ENCODE results near the gene NFASC. TPM values are rescaled to one million over a fixed set of nuclear protein-coding genes. Genes with fewer than 3 reads are reported as not detected.

Gene NFASC
- total RNA-seq, 2 experiments from 2014 or later: 0.10 to 0.20 TPM

DNA sequence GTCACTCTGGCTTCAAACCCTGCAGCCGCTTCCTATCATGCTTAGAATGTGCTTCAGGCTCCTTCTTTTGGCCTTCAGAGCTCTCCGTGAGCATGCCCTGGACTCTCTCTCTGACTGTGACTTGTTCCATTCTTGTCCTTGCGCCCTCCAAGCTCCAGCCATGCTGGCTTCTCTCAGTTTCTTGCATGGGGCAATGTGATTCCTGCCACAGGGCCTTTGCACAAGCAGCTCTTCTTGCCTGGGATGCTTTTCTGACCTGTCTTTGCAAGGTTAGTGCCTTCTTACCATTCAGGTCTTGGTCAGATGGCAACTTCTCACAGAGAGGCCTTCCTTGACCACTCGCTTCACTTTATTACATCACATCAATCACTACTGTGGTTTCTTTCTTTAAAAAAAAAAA, 66.1 kb downstream of the NFASC start:
- Mint-ChIP-seq H3K4me1 (ENCODE audit: low read depth) (no peaks in the 10 kb centered on the region), H3K27ac (no peak overlapping the region), H3K9me3 (no peaks in the 10 kb centered on the region), H3K4me3 (no peak overlapping the region), H3K36me3 (ENCODE audit: low read depth) (no peaks in the 10 kb centered on the region), H3K27me3 (ENCODE audit: low read depth) (peaks cover 2% of the 10 kb centered on the region)
- intact Hi-C loops (cut with micrococcal nuclease): no loop called here
- CTCF ChIA-PET: no interaction called here
- no peak for DNase-seq

DNA sequence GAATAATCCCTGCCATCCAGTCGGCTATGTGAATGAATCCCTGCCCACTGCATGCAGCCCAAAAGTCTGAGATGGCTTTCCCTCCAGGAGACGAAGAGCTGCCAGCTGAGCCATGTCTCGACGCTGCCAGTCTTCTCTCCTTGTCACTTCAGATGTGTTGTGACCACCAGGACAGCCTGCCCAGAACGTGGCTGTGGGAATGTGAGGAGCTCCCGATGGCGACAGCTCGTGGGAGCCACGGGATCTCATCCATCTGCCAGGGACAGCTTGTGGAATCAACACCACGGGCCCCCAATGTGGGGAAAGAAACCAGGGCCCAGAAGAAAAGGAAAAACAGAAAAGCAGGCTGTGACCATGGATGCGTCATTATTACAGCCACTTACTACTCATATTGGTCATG, 67.2 kb downstream of the NFASC start:
- CTCF ChIA-PET: no interaction called here
- Mint-ChIP-seq H3K4me3 (no peak overlapping the region), H3K27ac (no peak overlapping the region), H3K27me3 (ENCODE audit: low read depth) (peaks cover 2% of the 10 kb centered on the region), H3K4me1 (ENCODE audit: low read depth) (no peaks in the 10 kb centered on the region), H3K9me3 (no peaks in the 10 kb centered on the region), H3K36me3 (ENCODE audit: low read depth) (no peaks in the 10 kb centered on the region)
- intact Hi-C loops (cut with micrococcal nuclease): no loop called here
- DNase-seq: no peak

DNA sequence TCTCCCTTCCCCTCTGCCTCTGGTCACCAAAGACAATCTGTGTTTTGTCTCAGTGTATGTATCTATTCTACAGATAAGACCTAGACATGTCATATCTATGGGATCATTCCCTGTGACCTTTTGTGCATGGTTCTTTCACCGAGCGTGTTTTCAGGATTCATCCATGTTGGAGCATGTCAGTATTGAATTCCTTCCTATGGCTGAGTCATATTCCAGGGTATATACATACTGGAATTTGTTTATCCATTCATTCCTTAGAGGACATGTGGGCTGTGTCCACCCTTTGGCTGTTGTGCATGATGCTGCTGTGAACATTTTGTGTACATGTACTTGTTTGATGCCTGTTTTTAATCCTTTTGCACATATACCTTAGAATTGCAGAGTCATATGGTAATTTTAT, 69.9 kb downstream of the NFASC start:
- CTCF ChIA-PET: interaction anchor here (1.2 to 3.0 kb wide), 5 partner anchors 16 to 138 kb away, joined by 3 to 17 read pairs (median 7); no protein-coding TSS in a partner anchor
- Mint-ChIP-seq H3K4me1 (ENCODE audit: low read depth) (no peaks in the 10 kb centered on the region), H3K4me3 (no peak overlapping the region), H3K27ac (no peak overlapping the region), H3K9me3 (no peaks in the 10 kb centered on the region), H3K36me3 (ENCODE audit: low read depth) (no peaks in the 10 kb centered on the region), H3K27me3 (ENCODE audit: low read depth) (peaks cover 6% of the 10 kb centered on the region)
- intact Hi-C loops (cut with micrococcal nuclease): no loop called here
- DNase-seq: no peak

DNA sequence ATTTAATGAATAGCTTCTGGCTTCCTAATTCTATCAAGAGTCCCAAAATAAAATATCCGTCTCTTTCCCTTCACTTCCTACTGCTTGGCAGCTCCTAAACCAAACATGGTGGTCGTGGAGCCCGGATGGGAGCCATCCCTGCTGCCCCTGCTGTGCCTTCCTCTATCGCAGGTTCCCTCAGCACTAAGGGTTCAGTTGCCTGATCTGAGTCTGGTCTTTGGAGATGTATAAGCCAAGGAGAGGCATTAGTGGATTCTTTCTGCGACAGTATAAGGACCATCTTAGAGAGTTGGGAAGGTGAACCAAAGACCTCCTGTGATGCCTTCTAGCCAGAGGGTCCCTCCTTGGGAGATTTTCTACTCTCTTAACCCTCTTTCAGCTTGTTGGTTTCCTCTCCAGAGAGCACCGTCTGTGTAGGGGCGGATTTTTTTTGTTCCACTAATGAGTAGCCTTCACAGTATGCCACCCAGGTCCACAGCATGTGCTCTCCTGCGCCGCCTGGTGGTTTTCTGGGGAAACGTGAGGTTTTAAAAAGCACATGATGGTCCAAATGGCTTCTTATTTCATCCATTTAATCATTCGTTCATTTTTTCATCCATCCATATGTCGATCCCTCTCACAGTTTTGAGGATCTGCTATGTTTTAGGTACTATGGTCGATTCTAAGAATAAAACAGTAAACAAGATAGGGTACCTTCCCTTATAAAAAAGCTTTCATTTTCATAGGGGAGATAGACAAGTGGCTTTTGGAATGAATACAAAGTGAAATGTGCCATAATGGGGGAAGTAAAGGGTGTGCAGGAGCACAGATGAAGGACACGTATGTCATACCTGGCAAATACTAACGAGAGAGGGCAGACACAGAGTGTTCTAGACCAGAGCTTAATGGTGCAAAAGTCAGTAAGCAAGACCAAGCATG, 71.0 kb downstream of the NFASC start:
- intact Hi-C loops (cut with micrococcal nuclease): loop anchor here (1.0 kb wide), 2 partner anchors 114 to 133 kb away; no protein-coding TSS in a partner anchor
- Mint-ChIP-seq H3K27me3 (ENCODE audit: low read depth) (peaks cover 6% of the 10 kb centered on the region), H3K27ac (no peak overlapping the region), H3K9me3 (no peaks in the 10 kb centered on the region), H3K4me1 (ENCODE audit: low read depth) (no peaks in the 10 kb centered on the region), H3K4me3 (no peak overlapping the region), H3K36me3 (ENCODE audit: low read depth) (no peaks in the 10 kb centered on the region)
- peak; percentile 83 for DNase-seq
- CTCF ChIA-PET: interaction anchor here (0.6 to 3.0 kb wide), 27 partner anchors 9 to 903 kb away, joined by 3 to 17 read pairs (median 4); no protein-coding TSS in a partner anchor

DNA sequence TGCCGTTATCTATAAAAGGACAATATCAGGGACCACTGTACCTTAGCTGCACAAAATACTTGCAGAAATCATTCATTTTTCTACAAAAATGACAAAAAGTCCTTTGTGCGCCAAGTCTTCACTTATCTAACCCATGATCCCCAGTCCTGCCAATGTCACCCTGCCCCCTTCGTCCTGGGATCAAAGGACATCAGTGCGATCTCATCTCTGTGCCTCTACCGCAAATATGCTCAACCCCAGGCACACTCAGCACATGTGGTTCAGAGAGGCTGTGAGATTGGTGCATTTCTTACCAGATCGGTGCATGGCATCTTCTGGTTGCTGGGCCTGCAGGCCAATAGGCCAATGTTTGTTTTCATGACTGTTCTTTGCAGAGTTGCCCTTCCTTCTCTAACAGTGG, 72.8 kb downstream of the NFASC start:
- Mint-ChIP-seq H3K27ac (no peak overlapping the region), H3K4me3 (no peak overlapping the region), H3K36me3 (ENCODE audit: low read depth) (no peaks in the 10 kb centered on the region), H3K9me3 (no peaks in the 10 kb centered on the region), H3K27me3 (ENCODE audit: low read depth) (peaks cover 7% of the 10 kb centered on the region), H3K4me1 (ENCODE audit: low read depth) (no peaks in the 10 kb centered on the region)
- no peak for DNase-seq
- CTCF ChIA-PET: interaction anchor here (2.6 to 3.0 kb wide), 2 partner anchors 18 to 136 kb away, joined by 11 to 17 read pairs; no protein-coding TSS in a partner anchor
- intact Hi-C loops (cut with micrococcal nuclease): no loop called here

DNA sequence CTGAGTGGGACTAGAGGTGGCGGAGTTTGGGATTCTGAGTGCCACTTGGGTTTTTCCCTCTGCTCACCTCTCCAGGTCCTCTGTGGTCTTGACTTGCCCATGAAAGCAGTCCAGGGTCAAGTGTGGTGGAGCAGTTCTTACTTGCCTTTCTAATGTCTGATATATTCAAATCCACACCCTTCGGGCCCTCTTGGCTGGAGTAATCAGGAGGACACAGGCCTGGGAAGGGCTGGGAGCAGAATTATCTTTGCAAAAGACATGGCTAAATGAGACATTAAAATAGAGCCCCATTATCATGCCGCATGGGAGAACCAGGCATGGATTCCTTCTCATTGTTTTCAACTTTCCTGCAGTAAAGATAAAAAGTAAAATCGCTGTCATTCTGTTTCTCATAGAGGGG, 74.0 kb downstream of the NFASC start:
- H3K4me3 Mint-ChIP-seq: no peak overlapping the region
- intact Hi-C loops (cut with micrococcal nuclease): no loop called here
- H3K36me3 Mint-ChIP-seq (ENCODE audit: low read depth): no peaks in the 10 kb centered on the region
- CTCF ChIA-PET: no interaction called here
- no peak overlapping the region for H3K27ac Mint-ChIP-seq
- no peaks in the 10 kb centered on the region for H3K9me3 Mint-ChIP-seq
- no peak for DNase-seq
- peaks cover 7% of the 10 kb centered on the region for H3K27me3 Mint-ChIP-seq (ENCODE audit: low read depth)
- H3K4me1 Mint-ChIP-seq (ENCODE audit: low read depth): no peaks in the 10 kb centered on the region

DNA sequence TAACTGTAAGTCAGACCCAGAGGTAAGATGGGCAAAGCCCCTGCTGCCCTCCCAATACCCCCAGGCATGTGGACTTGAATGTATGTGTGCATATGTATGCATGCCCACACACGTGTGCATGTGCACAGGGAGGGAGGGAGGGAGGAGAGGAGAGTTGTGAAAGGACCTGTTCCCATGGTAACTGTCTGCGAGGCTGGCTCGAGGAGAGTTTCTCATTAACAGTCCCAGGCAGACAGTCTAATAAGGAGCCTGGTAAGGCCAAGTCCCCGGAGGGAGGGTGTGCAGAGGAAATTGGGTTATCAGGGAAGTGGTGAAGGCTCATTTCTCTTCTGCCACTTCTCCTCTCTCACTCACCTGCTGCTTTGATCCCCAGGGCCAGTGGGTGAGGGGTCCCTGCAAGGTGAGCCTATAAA, 74.9 kb downstream of the NFASC start:
- intact Hi-C loops (cut with micrococcal nuclease): no loop called here
- Mint-ChIP-seq H3K27me3 (ENCODE audit: low read depth) (peaks cover 7% of the 10 kb centered on the region), H3K4me1 (ENCODE audit: low read depth) (no peaks in the 10 kb centered on the region), H3K9me3 (no peaks in the 10 kb centered on the region), H3K27ac (no peak overlapping the region), H3K4me3 (no peak overlapping the region), H3K36me3 (ENCODE audit: low read depth) (no peaks in the 10 kb centered on the region)
- CTCF ChIA-PET: no interaction called here
- DNase-seq: no peak

DNA sequence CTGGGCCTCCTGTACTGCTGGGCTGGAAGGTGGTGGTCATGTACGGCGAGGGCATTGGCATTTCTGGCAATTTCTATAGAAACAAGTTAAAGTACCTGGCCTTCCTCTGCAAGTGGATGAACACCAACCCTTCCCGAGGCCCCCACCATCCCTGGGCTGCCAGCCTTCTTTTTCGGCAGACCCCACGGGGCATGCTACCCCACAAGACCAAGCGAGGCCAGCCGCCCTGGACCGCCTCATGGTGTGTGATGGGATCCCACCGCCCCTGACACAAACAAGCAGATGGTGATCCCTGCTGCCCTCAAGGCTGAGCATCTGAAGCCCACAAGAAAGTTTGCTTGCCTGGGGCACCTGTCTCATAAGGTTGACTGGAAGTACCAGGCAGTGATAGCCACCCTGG, 76.0 kb downstream of the NFASC start:
- no peaks in the 10 kb centered on the region for H3K36me3 Mint-ChIP-seq (ENCODE audit: low read depth)
- CTCF ChIA-PET: no interaction called here
- no peaks in the 10 kb centered on the region for H3K9me3 Mint-ChIP-seq
- intact Hi-C loops (cut with micrococcal nuclease): no loop called here
- no peaks in the 10 kb centered on the region for H3K4me1 Mint-ChIP-seq (ENCODE audit: low read depth)
- H3K27me3 Mint-ChIP-seq (ENCODE audit: low read depth): peaks cover 7% of the 10 kb centered on the region
- no peak overlapping the region for H3K27ac Mint-ChIP-seq
- H3K4me3 Mint-ChIP-seq: no peak overlapping the region
- no peak for DNase-seq

DNA sequence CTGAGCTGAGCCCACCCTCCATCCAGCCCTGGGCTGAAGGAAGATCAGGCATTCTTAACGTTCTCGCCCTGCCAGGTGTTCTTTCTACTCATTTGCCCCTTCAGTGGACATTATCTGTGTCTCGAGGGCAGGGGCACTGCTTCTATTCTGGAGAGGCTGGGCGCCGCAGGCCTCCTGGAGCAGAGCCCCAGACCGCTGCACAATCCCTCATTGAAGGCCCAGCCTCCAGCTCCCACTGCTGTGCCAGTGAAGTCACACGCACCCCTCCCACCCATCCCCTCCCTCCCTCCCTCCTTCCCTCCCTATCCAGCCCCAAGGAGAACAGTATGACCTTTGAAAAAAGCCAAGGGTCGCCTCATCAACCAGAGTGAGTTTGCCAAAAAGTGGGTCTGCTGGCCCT, 76.7 kb downstream of the NFASC start:
- H3K27ac Mint-ChIP-seq: no peak overlapping the region
- H3K27me3 Mint-ChIP-seq (ENCODE audit: low read depth): peaks cover 7% of the 10 kb centered on the region
- CTCF ChIA-PET: no interaction called here
- no peak overlapping the region for H3K4me3 Mint-ChIP-seq
- no peaks in the 10 kb centered on the region for H3K36me3 Mint-ChIP-seq (ENCODE audit: low read depth)
- no peak for DNase-seq
- no peaks in the 10 kb centered on the region for H3K4me1 Mint-ChIP-seq (ENCODE audit: low read depth)
- intact Hi-C loops (cut with micrococcal nuclease): no loop called here
- H3K9me3 Mint-ChIP-seq: no peaks in the 10 kb centered on the region

DNA sequence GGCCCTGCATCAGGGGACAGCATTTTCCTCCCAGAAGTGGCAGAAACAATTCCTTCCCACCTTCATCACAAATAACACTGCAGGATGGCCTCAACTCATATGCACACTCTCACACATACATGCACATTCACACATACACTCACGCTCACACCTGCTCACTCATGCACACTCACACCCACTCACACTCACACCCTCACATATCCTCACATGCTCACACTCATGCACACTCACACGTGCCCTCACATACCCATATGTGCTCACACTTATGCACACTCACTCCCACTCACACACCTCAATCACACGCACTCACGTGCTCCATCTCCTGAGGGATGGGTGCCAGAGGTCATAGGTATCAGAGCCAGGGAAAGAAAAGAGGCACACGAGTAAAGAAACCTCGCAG, 77.1 kb downstream of the NFASC start:
- CTCF ChIA-PET: interaction anchor here (0.7 kb wide), 1 partner anchor 18 kb away, joined by 3 read pairs; no protein-coding TSS in a partner anchor
- intact Hi-C loops (cut with micrococcal nuclease): no loop called here
- H3K36me3 Mint-ChIP-seq (ENCODE audit: low read depth): no peaks in the 10 kb centered on the region
- H3K4me3 Mint-ChIP-seq: no peak overlapping the region
- H3K4me1 Mint-ChIP-seq (ENCODE audit: low read depth): no peaks in the 10 kb centered on the region
- H3K27ac Mint-ChIP-seq: no peak overlapping the region
- peaks cover 7% of the 10 kb centered on the region for H3K27me3 Mint-ChIP-seq (ENCODE audit: low read depth)
- H3K9me3 Mint-ChIP-seq: no peaks in the 10 kb centered on the region
- no peak for DNase-seq

DNA sequence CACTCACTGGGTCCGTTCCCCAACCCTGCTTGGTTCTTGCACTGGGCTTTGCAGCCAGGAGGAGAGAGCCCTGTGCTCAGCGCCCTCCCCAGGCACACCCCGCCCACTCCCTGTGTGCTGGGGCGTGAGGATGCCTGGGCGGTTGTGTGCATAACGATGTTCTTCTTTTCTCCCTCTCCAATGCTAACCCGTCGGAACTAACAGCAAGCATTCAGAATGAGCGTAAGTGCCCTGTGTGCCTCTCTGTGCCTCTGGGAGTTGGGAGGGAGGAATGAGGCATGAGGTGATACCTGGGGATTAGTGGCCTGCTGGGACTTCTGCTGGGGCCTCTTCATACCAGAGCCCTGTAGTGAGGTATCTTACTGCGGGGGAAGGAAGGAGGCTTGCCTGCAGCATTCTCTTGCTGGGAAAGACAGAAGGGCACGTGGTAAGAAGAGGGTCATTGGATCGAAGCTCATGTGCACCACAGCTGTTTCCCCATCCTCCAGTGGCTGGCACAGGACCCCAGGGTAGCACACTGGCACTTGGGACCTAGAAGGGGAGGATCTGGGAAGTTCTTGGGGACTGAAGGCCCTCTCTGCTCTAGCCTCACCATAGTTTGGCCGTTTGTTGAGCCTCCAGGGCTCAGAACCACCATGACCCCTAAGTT, 79.8 kb downstream of the NFASC start:
- Mint-ChIP-seq H3K36me3 (ENCODE audit: low read depth) (no peaks in the 10 kb centered on the region), H3K4me3 (no peak overlapping the region), H3K9me3 (no peaks in the 10 kb centered on the region), H3K27ac (no peak overlapping the region), H3K4me1 (ENCODE audit: low read depth) (no peaks in the 10 kb centered on the region), H3K27me3 (ENCODE audit: low read depth) (peaks cover 4% of the 10 kb centered on the region)
- DNase-seq: no peak
- CTCF ChIA-PET: interaction anchor here (0.6 to 0.9 kb wide), 3 partner anchors 8 to 247 kb away, joined by 3 read pairs; no protein-coding TSS in a partner anchor
- intact Hi-C loops (cut with micrococcal nuclease): no loop called here

DNA sequence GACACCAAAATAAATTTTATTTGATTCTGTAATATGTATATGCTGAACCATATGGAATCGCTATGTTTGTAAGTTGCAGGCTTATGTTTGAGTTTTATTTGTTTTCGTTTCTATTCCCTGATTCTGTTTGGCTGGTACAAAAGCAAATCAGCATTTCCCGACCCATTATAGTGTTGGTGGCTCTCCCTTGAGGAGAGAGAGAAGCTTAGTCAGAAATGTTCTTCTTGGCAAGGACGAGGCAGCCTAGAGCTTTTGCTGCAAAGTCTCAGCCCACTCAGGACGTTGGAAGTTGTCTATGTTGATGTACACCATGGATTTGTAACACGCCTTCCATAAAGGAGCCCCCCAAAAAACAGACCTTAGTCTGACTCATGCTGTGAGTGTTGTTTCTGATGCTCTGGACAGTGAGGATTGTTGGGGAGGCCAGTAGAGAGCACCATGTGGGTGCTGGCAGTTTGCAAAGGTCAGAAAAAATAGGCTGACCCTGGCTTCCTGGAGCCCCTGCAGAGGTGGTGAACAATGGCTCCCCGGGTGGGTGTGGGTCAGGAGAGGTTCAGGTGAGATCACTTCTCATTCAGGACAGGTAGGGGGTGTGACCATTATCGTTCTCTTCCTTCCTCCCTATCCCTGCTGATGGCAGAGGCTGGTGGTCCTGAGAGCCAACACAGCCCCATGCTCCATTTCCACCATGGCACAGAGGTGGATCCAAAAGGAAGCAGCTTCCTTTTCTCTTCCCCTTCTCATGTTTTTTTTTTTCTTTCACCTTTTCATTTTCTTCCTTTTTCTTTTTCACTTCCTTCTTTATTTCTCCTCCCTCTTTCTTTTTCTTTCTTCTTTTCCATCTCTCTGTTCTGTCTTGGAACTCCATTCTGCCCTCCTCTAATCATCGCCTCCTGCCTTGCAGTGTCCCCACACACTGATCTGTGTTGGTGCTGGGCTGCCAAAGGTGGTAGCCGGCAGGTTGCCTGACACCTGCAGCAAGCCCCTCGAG, 88.0 kb downstream of the NFASC start:
- Mint-ChIP-seq H3K27me3 (ENCODE audit: low read depth) (peaks cover 2% of the 10 kb centered on the region), H3K36me3 (ENCODE audit: low read depth) (no peaks in the 10 kb centered on the region), H3K27ac (no peak overlapping the region), H3K4me1 (ENCODE audit: low read depth) (no peaks in the 10 kb centered on the region), H3K9me3 (no peaks in the 10 kb centered on the region), H3K4me3 (no peak overlapping the region)
- intact Hi-C loops (cut with micrococcal nuclease): no loop called here
- CTCF ChIA-PET: interaction anchor here (0.6 to 1.3 kb wide), 2 partner anchors 16 to 213 kb away, joined by 3 read pairs; no protein-coding TSS in a partner anchor
- no peak for DNase-seq

All from activated naive CD4-positive, alpha-beta T cell treated with anti-CD3 and anti-CD28 coated beads for 36 hours (primary cell).